HG03432 (cell line): Measurements from ENCODE around the gene RBFA.

Experiments used
- ATAC-seq: cut with Tn5 transposase; IDR thresholded peaks from one replicate; pipeline ENCODE4 v1.9.1; 2021; ENCODE audit warnings: mild to moderate bottlenecking, moderate library complexity; ENCODE audit not compliant: unreplicated experiment

The RBFA gene

DNA sequence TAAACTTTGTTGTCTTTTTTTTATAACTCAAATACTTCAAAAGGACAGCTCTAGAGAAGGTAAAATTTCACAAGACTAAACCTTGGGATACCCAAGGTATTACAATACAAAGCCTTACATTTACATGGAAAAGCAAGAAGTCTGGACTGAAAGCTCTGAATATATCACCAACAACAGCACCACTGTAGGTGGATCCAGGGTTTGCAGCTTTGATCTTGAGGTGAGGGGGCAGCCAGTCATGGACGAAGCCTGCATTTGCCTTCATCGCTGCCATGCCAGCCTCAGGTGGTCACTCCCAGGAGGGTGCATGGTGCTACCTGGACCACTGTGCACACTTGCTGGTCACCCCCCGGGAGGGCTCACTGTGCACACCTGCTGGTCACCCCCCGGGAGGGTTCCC is 36.6 kb downstream of the RBFA start:
- ATAC-seq: no peak

GRCh38 chr18:80074183-80074582 is 39.9 kb downstream of the RBFA start:
- no peak for ATAC-seq

- no peak for ATAC-seq
Measured at GRCh38 chr18:80074697-80075096, 40.5 kb downstream of the RBFA start.

GRCh38 chr18:80075940-80076339 is 41.7 kb downstream of the RBFA start:
- ATAC-seq: no peak

DNA sequence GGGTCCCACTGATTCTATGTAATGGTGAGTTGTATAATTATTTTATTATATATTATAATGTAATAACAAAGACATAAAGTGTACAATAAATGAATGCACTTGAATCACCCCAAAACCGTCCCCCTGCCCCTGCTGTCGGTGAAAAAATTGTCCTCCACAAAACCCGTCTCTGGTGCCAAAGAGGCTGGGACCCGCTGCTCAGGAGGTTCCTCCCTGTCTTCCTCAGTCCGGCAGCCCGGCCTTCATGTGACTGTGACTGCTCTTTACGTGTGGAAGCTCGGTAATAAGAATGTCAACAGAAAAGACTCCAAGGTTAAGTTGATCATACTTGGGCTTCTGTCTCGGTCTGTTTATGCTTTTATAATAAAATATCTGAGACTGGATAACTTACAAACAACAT is 42.1 kb downstream of the RBFA start:
- no peak for ATAC-seq

GRCh38 chr18:80077873-80078272 is 43.6 kb downstream of the RBFA start:
- ATAC-seq: no peak
